Measurements from ENCODE around the gene ITCH.

ITCH gene

GRCh38 chr20:34526466-34526865 is 163.4 kb downstream of the ITCH start:
- in situ Hi-C loops (cut with HindIII; ENCODE audit: low sequenced_read_pairs) = no loop called here

- in situ Hi-C loops (cut with HindIII; ENCODE audit: low sequenced_read_pairs) = no loop called here
Measured at GRCh38 chr20:34527016-34527415, 163.9 kb downstream of the ITCH start.

- in situ Hi-C loops (cut with HindIII; ENCODE audit: low sequenced_read_pairs) = no loop called here
Measured at GRCh38 chr20:34528921-34529297, 165.8 kb downstream of the ITCH start.

GRCh38 chr20:34529742-34530141 is 166.7 kb downstream of the ITCH start:
- in situ Hi-C loops (cut with HindIII; ENCODE audit: low sequenced_read_pairs) = loop anchor here (10.0 kb wide), 1 partner anchor 345 kb away; no protein-coding TSS in a partner anchor

GRCh38 chr20:34530342-34530741 is 167.3 kb downstream of the ITCH start:
- in situ Hi-C loops (cut with HindIII; ENCODE audit: low sequenced_read_pairs) = loop anchor here (10.0 kb wide), 1 partner anchor 346 kb away; no protein-coding TSS in a partner anchor

- in situ Hi-C loops (cut with HindIII; ENCODE audit: low sequenced_read_pairs) = loop anchor here (10.0 kb wide), 1 partner anchor 347 kb away; no protein-coding TSS in a partner anchor
Measured at GRCh38 chr20:34531608-34532265, 168.7 kb downstream of the ITCH start.

- in situ Hi-C loops (cut with HindIII; ENCODE audit: low sequenced_read_pairs) = loop anchor here (10.0 kb wide), 1 partner anchor 348 kb away; no protein-coding TSS in a partner anchor
Measured at GRCh38 chr20:34532320-34532719, 169.2 kb downstream of the ITCH start.

DNA sequence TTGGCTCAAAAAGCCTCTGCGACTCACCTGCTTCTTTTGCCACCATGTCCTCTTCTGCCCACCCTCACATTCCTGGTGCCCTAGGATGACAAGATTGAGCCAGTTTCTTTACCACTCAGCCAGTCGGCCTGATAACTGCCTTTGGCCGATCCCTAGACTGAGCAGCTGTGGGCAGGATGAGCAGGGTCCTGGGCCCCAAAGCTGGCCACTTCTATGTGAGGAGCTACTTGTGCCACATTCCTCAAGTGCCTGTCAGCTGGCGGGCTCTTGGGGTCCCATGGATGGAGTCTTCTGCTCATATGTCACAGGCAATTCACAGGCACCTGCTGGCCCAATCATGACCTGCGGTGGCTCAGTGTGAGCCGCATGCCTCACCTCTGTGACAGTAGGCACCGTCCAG is 169.7 kb downstream of the ITCH start:
- in situ Hi-C loops (cut with HindIII; ENCODE audit: low sequenced_read_pairs) = loop anchor here (10.0 kb wide), 1 partner anchor 348 kb away; no protein-coding TSS in a partner anchor

DNA sequence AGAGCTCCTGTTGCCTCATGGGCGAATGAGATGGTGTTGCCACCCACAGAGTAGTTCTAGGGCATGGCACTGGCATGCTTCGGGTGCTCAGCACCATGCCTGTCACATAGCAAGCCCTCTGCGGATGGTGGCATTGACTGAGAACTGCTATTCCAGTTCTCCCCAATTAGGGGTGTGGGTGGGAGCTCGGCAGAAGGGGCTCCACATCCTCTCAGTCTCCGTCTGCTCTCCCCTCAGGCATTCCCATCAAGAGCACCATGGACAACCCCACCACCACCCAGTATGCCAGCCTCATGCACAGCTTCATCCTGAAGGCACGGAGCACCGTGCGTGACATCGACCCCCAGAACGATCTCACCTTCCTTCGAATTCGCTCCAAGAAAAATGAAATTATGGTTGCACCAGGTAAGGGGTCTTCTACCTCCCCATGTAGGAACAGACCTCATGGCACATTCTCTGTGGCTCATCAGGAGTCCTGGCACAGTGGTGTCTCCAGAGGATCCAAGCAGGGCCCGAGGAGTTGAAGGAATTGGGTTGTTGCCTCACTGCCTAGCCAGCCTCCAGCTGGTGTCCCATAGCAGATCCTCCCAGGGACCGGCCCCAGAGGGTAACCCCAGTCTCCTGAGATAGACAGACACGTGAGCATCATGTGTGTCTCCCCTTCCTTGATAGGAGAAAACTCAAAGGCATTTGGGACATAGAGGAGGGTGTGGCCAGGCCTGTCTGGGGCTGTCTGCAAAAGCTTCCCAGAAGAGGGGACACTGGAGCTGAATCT is 171.5 kb downstream of the ITCH start:
- in situ Hi-C loops (cut with HindIII; ENCODE audit: low sequenced_read_pairs) = loop anchor here (10.0 kb wide), 1 partner anchor 350 kb away; no protein-coding TSS in a partner anchor

GRCh38 chr20:34535301-34535840 is 172.3 kb downstream of the ITCH start:
- in situ Hi-C loops (cut with HindIII; ENCODE audit: low sequenced_read_pairs) = loop anchor here (10.0 kb wide), 1 partner anchor 351 kb away; no protein-coding TSS in a partner anchor

GRCh38 chr20:34535857-34536256 is 172.8 kb downstream of the ITCH start:
- in situ Hi-C loops (cut with HindIII; ENCODE audit: low sequenced_read_pairs) = loop anchor here (10.0 kb wide), 1 partner anchor 351 kb away; no protein-coding TSS in a partner anchor

GRCh38 chr20:34536798-34537394 is 173.8 kb downstream of the ITCH start:
- in situ Hi-C loops (cut with HindIII; ENCODE audit: low sequenced_read_pairs) = loop anchor here (10.0 kb wide), 1 partner anchor 352 kb away; no protein-coding TSS in a partner anchor

- in situ Hi-C loops (cut with HindIII; ENCODE audit: low sequenced_read_pairs) = loop anchor here (10.0 kb wide), 1 partner anchor 353 kb away; no protein-coding TSS in a partner anchor
Measured at GRCh38 chr20:34537651-34538050, 174.6 kb downstream of the ITCH start.

- in situ Hi-C loops (cut with HindIII; ENCODE audit: low sequenced_read_pairs) = loop anchor here (10.0 kb wide), 1 partner anchor 354 kb away; no protein-coding TSS in a partner anchor
Measured at GRCh38 chr20:34538671-34539123, 175.6 kb downstream of the ITCH start.

DNA sequence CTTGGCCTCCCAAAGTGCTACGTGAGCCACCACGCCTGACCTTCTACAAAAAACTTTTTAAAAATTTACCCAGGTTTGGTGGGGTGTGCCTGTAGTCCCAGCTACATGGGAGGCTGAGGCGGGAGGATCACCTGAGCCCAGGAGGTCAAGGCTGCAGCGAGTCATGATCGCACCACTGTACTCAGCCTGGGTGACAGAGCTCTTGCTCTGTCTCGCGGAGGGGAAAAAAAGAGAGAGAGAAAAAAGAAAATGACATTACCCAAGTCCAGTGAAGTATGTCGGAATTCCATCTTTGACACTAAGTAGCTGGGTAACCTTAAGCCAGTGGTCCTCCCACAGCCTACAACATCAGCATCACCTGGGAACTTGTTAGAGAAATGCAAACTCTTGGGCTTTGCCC is 176.7 kb downstream of the ITCH start:
- in situ Hi-C loops (cut with HindIII; ENCODE audit: low sequenced_read_pairs) = loop anchor here (10.0 kb wide), 1 partner anchor 355 kb away; no protein-coding TSS in a partner anchor

GRCh38 chr20:34540596-34541263 is 177.7 kb downstream of the ITCH start:
- in situ Hi-C loops (cut with HindIII; ENCODE audit: low sequenced_read_pairs) = no loop called here

GRCh38 chr20:34541264-34541901 is 178.3 kb downstream of the ITCH start:
- in situ Hi-C loops (cut with HindIII; ENCODE audit: low sequenced_read_pairs) = no loop called here

DNA sequence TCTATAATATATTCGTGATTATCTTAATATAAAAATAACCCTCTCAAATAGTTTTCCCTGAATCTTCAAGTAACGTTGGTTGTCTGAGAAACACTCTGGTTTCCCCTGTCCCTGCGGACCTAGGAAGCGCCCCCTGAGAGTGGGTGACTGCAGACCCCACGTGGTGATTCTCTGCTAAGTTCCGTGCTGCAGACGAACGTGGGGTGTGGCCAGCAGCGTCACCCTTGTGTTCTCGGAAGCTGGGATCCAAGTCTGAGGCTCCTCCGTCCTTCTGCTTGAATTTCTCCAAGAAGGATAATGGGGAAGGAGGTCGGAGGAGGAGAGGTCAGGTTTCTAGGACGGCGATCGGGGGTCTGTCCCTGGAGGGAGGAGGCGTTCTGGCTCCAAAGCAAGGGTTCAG is 178.8 kb downstream of the ITCH start:
- in situ Hi-C loops (cut with HindIII; ENCODE audit: low sequenced_read_pairs) = no loop called here

GRCh38 chr20:34542439-34542838 is 179.4 kb downstream of the ITCH start:
- in situ Hi-C loops (cut with HindIII; ENCODE audit: low sequenced_read_pairs) = no loop called here

Measured in DLD1 (cell line).